HCT116 (cell line): ENCODE results near the gene MISFA.

Experiments used
- CEBPB ChIP-seq: IDR thresholded peaks from 2 replicates; pipeline ENCODE4 v1.6.1; 2012; ENCODE audit warnings: low read depth
- CTCF ChIP-seq, 3 experiments: fragments of 200-600 bp in 1 of 3; sonication (generic) in 1 of 3; IDR thresholded peaks in 2 of 3; conservative IDR thresholded peaks in 1 of 3; 2 replicates each; pipeline ENCODE4 v1.5.1; 2012 to 2017; ENCODE audit warnings: low read depth in 2 of 3, low read length in 2 of 3, antibody characterized with exemption in 1 of 3, borderline replicate concordance in 1 of 3, control low read depth in 1 of 3, mild to moderate bottlenecking in 1 of 3, mixed read lengths in 1 of 3, mixed run types in 1 of 3, moderate library complexity in 1 of 3; ENCODE audit not compliant: insufficient read depth in 1 of 3
- EGR1 ChIP-seq: IDR thresholded peaks from 2 replicates; pipeline ENCODE4 v1.6.1; 2012; ENCODE audit warnings: low read depth
- EZH2phosphoT487 ChIP-seq: fragments of 200-600 bp; IDR thresholded peaks from 2 replicates; pipeline ENCODE4 v1.6.1; 2018; ENCODE audit warnings: antibody characterized with exemption, borderline replicate concordance
- POLR2A ChIP-seq: IDR thresholded peaks from 2 replicates; pipeline ENCODE4 v1.7.0; 2011; ENCODE audit warnings: borderline replicate concordance; ENCODE audit not compliant: insufficient read depth, insufficient read length; ENCODE audit errors: extremely low read depth
- REST ChIP-seq: IDR thresholded peaks from 2 replicates; pipeline ENCODE4 v1.6.1; 2012; ENCODE audit warnings: low read depth

- TF ChIP-seq CTCF (IDR thresholded peaks at IDR 0.05 in 2 of 3, conservative IDR thresholded peaks at IDR 0.05 in 1 of 3; ENCODE audit: borderline replicate concordance in 1 of 3, insufficient read depth in 1 of 3, low read depth in 2 of 3, low read length in 2 of 3) = no peak
- no peak for TF ChIP-seq POLR2A
- TF ChIP-seq EZH2phosphoT487 = no peak
- TF ChIP-seq EGR1 = no peak
- no peak for TF ChIP-seq REST
- no peak for TF ChIP-seq CEBPB
These were observed 17.8 kb upstream of the MISFA start for GRCh38 chr11:18581825-18582224.
